Stimulated activated CD8-positive, alpha-beta memory T cell treated with anti-CD3 and anti-CD28 coated beads, Interleukin-4, amount 100 ng/mL, for 24 hours (primary cell): ENCODE results near the gene TP73.

Experiments used
- DNase-seq: peaks from one replicate; pipeline ENCODE4 v3.0.0-alpha.2; 2020; ENCODE audit warnings: low read depth

TP73 gene

GRCh38 chr1:3634059-3634800 lies 18.1 kb upstream of the TP73 start:
- no peak for DNase-seq

GRCh38 chr1:3636080-3636479 lies 16.2 kb upstream of the TP73 start:
- no peak for DNase-seq

GRCh38 chr1:3636531-3636930 lies 15.8 kb upstream of the TP73 start:
- no peak for DNase-seq

- DNase-seq: no peak
Observed at GRCh38 chr1:3638027-3638426, 14.3 kb upstream of the TP73 start.

- DNase-seq: no peak
Observed at GRCh38 chr1:3638676-3639075, 13.6 kb upstream of the TP73 start.

GRCh38 chr1:3639397-3639911 lies 12.9 kb upstream of the TP73 start:
- no peak for DNase-seq

- DNase-seq: no peak
Observed at GRCh38 chr1:3640121-3640837, 12.0 kb upstream of the TP73 start.

- no peak for DNase-seq
Observed at GRCh38 chr1:3641046-3641760, 11.1 kb upstream of the TP73 start.

GRCh38 chr1:3641816-3642215 lies 10.5 kb upstream of the TP73 start:
- DNase-seq: no peak

- no peak for DNase-seq
Observed at GRCh38 chr1:3642919-3643675, 9.2 kb upstream of the TP73 start.

- no peak for DNase-seq
Observed at GRCh38 chr1:3644273-3644672, 8.0 kb upstream of the TP73 start.

GRCh38 chr1:3645247-3645646 lies 7.1 kb upstream of the TP73 start:
- no peak for DNase-seq

GRCh38 chr1:3645666-3646355 lies 6.5 kb upstream of the TP73 start:
- DNase-seq: no peak

GRCh38 chr1:3646596-3646995 lies 5.7 kb upstream of the TP73 start:
- no peak for DNase-seq

- DNase-seq: peak; percentile 88
Observed at GRCh38 chr1:3649342-3650247, 2.7 kb upstream of the TP73 start, which contains the start of gene WRAP73. Gene WRAP73, minus strand, starts transcription at chr1:3650103. Its CDS starts 104 bp downstream, at chr1:3649999.

- no peak for DNase-seq
Observed at GRCh38 chr1:3650248-3651025, 1.9 kb upstream of the TP73 start.

- no peak for DNase-seq
Observed at GRCh38 chr1:3651026-3651929, 1.0 kb upstream of the TP73 start.

GRCh38 chr1:3652548-3653285 lies 401 bp downstream of the TP73 start:
- no peak for DNase-seq
